HuH-7 (cell line): ENCODE measurements around the gene TEX10.
"Not testable (repeated sequence)": the region's sequence is repeated elsewhere in the genome, so short reads cannot be mapped to it uniquely, and the experiment has no call there.

Experiments
- DNase-seq: peaks from one replicate; pipeline ENCODE4 v3.0.0; 2011; ENCODE audit warnings: low spot score

TEX10 gene

GRCh38 chr9:100346836-100347235, 5.9 kb downstream of the TEX10 start:
- no peak for DNase-seq

- DNase-seq: no peak
Observed at GRCh38 chr9:100341889-100342288, 10.9 kb downstream of the TEX10 start.

- no peak for DNase-seq
Observed at GRCh38 chr9:100340224-100340623, 12.5 kb downstream of the TEX10 start.

GRCh38 chr9:100338736-100339135, 14.0 kb downstream of the TEX10 start:
- not testable (repeated sequence) for DNase-seq

- DNase-seq: peak; percentile 6
Observed at GRCh38 chr9:100324594-100325200, 28.0 kb downstream of the TEX10 start.

GRCh38 chr9:100322954-100323536, 29.7 kb downstream of the TEX10 start:
- DNase-seq: peak; percentile 26

GRCh38 chr9:100317706-100318105, 35.0 kb downstream of the TEX10 start:
- no peak for DNase-seq

GRCh38 chr9:100315561-100315960, 37.2 kb downstream of the TEX10 start:
- no peak for DNase-seq

GRCh38 chr9:100309992-100310391, 42.8 kb downstream of the TEX10 start:
- DNase-seq: no peak

GRCh38 chr9:100308965-100309564, 43.7 kb downstream of the TEX10 start:
- DNase-seq: no peak

- no peak for DNase-seq
Observed at GRCh38 chr9:100307080-100307479, 45.7 kb downstream of the TEX10 start.

- DNase-seq: no peak
Observed at GRCh38 chr9:100306283-100306682, 46.5 kb downstream of the TEX10 start.

- DNase-seq: no peak
Observed at GRCh38 chr9:100303747-100304146, 49.0 kb downstream of the TEX10 start.

GRCh38 chr9:100298378-100298777, 54.4 kb downstream of the TEX10 start:
- no peak for DNase-seq

GRCh38 chr9:100296407-100296806, 56.3 kb downstream of the TEX10 start:
- DNase-seq: no peak

GRCh38 chr9:100295240-100295639, 57.5 kb downstream of the TEX10 start:
- DNase-seq: peak; percentile 58

GRCh38 chr9:100294806-100295205, 57.9 kb downstream of the TEX10 start:
- no peak for DNase-seq

- no peak for DNase-seq
Observed at GRCh38 chr9:100294341-100294740, 58.4 kb downstream of the TEX10 start.

GRCh38 chr9:100292414-100292813, 60.3 kb downstream of the TEX10 start:
- DNase-seq: no peak

- DNase-seq: no peak
Observed at GRCh38 chr9:100290714-100291113, 62.0 kb downstream of the TEX10 start.

GRCh38 chr9:100287186-100287585, 65.6 kb downstream of the TEX10 start:
- DNase-seq: no peak

- DNase-seq: no peak
Observed at GRCh38 chr9:100286257-100286656, 66.5 kb downstream of the TEX10 start.

GRCh38 chr9:100285601-100286000, 67.1 kb downstream of the TEX10 start:
- DNase-seq: no peak

GRCh38 chr9:100285080-100285479, 67.7 kb downstream of the TEX10 start:
- no peak for DNase-seq
